GM21447 (cell line): ENCODE results near the gene PDE4B.

Source experiments
- ATAC-seq: cut with Tn5 transposase; IDR thresholded peaks from one replicate; pipeline ENCODE4 v1.9.1; 2021; ENCODE audit not compliant: unreplicated experiment

The PDE4B gene

DNA sequence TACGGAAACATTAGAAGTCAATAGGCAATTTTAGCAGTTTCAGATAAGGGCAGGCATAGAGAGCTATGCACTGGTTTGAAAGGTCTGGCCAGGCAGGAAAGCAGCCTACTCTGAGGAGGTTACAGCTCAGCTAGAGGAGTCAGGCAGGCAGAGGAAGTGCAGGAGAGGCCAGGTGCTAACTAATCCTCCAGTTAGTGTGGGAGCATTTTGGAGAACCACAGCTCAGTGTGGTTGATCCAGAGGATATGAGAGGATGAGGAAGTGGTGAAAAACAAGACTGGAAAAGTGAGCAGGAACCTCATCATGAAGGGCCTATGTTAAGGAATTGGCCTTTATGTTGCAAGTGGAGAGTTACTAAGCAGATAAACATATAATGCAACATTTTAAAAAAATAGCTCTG lies 458.9 kb downstream of the PDE4B start:
- ATAC-seq = peak; percentile 31

DNA sequence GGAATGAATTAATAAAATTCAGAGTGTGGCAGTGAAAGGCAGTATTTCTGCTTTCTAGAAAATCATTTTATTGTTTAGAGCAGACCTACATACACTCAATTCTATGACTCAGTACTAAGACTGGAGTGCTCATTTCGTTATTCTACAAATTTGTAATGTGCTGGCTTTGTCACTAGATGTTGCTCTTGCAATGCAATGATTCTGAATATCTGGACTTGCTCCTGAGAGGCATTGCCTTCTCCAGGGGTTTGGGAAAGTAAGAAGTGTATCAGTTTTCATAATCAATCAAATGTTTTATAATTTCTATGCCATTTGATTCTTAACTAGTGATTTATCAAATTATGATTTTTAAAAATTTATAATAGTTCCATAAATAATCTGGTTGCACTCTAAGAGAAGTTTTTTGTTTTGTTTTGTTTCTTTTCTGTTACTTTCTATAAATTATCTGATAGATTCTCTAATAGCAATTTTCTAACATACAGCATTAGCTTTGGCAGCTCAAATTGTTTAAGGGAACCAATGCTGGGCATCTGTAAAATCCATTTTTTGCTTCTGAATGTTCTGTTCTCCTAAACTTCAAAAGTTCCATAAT lies 460.7 kb downstream of the PDE4B start:
- ATAC-seq = peak; percentile 83

DNA sequence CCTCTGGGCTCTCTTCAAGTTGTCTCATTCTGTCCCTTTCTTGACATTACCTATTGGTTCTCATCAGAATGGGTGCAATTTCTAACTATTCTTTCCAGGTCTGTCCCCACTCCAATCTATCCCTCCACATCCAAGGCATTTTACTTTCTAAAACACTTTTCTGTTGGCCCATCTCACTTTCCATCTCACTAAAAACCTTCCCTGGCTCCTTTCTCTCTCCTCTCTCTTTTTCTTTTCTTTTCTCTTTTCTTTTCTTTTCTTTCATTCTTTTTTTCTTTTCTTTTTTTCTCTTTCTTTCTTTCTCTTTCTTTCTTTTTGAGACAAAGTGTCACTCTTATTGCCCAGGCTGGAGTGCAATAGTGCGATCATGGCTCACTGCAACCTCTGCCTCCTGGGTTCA lies 462.1 kb downstream of the PDE4B start:
- ATAC-seq = no peak

DNA sequence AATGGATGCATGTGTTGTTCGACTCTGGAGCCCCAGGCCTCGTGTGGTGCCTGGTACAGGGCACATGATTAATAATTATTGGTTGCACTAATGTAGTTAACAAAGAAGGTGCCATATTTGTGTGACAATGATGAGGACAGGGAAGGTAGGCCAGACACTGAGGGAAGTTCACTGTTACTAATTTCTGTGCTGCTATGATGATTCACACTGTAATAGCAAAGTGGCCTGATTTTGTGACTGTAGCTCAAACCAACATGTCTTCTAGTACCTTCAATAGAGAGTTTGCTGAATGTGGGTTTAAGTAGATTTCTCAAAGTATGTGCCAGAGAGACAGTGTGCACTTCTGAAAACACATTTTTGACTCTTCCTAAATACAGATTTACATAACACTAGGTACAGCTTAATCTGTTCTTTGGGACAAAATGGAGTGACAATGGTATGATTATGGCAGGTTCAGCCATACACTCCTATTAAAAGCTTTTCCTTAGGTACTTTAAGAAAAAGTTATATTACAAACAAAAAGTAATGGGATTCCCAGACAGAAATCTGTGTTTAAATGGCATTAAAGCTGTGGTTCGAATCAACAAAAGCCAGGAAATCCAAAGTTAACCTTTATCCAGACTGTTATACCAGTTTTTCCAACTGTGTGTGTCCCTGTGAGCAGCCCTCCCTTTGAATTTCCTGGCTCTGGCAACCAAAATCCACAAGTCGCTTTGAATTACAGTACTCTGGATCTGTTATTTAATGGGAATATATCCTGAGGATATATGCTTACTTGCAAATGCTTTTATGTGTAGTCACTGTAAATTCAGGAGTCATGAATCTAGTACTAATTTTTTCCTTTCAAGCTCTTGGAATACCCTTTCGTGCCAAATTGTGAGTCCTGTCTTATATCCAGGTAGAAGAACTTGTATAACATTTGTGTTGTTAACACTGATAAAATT lies 464.2 kb downstream of the PDE4B start:
- no peak for ATAC-seq

DNA sequence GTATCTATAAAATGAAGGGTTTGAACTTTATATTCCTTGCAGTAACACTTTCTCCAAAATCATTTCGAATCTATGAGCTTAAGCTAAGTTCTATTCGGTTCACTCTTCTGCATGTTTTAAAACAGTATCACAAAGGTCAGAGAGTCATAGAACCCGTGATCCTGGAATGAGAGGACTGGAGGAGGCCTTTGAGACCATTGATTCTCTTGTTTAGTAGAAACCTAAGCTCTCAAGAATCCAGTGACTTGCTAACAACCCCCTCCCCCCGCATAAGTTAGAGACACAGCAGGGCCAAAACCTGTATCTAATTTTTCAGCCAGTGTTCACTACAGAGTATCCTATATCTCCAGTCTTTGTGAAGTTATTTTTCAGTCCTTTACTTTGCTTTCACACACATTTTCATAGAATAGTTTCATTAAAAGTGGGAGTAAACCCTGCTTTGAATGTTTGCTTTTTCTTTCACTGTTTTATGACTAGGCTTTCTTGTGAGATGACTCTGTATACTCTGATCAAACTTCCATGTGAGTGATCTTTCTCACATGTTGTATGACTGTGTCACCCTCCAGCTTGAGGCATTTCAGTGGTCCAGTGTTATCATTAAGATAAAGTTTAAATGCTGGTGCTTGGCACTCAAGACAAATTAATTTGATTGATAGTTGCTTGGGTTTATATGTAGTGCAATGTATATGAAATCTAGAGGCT lies 465.9 kb downstream of the PDE4B start:
- ATAC-seq = no peak

DNA sequence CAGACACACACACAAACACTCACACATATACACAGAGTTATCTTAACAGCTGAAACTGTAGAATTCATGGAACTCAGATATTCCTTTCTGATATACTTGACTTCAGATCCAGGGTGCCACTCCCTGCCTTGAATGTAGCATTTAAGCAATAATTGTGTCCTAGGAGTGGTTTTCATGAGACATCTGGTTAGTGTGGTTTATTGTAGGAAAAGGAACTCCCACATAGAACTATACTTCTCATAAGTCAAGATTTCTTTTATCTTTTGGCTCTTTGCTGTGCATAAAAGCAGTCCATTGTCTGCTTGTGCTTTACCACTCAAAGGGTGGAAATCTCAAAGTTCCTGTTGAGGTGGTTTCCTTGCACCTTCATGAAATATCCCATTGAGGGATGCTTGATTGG lies 468.7 kb downstream of the PDE4B start:
- no peak for ATAC-seq

DNA sequence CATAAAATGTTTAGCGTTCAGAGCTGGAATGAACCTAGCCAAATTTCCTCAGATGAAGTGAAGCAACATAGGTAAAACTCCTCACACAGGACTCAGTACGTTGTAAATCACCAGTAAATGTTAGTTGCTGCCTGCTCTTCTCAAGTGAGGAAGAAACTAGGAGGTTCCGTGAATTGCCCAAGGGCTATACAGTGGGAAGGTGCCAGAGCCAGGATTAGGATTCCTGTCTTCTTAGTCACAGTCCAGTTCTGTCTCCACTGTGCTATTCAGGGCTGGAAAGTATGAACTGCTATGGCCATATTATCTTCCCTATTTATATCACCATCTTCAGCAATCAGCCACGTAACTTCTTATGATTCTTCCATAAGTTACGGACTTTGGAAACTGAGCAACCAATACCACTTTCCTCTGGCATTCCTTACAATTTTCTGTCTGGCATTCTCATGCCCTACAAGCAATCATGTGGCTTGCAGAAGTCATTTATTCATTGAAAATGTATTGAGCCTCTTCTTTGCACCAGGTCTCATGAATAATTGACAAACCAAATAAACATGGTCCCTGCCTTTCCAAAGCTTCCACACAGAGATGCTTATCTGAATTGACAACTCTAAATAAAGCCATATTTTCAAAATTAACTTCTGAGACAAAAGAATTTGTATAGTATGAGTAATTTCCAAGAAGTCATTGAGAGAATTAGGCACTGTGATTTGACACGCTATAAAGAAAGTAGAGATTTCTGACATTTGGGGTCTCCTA lies 469.7 kb downstream of the PDE4B start:
- no peak for ATAC-seq

DNA sequence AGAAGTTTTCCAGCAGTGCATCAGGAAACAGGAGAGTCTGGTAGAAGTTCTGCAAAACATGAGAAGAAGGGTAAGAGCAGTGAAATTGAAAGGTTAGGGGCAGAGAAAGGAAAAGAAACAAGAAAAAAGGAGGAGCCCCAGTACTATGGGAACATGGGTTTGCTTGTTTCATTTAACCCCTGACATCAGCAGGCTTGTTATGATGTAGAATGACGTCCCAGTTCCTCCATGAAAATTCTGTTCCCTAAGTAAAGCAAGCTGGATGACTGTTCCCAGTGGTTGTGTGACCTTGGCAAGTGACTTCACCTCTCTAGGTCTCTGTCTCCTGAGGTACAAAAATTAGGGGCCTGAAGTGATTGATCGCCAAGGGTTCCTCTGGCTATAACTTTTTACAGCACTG lies 472.6 kb downstream of the PDE4B start:
- ATAC-seq = no peak

DNA sequence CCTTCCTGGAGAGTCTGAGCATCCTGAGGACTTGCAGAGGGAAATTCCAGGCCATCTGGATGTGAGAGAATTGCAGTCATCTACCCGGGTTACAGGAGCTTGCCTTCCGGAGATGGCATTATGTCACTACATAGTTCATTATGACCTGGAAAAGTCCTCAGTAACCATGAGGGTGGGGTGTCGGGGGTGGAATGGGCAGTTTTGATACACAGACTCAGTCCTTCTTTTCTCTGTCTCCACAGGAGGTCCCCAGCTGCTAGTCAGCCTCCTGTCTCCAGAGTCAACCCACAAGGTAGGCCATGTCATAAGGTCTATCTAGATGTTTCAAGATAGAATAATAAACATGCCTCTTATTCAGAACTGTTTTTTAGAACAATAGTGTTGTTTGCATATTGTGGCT lies 473.1 kb downstream of the PDE4B start:
- no peak for ATAC-seq

DNA sequence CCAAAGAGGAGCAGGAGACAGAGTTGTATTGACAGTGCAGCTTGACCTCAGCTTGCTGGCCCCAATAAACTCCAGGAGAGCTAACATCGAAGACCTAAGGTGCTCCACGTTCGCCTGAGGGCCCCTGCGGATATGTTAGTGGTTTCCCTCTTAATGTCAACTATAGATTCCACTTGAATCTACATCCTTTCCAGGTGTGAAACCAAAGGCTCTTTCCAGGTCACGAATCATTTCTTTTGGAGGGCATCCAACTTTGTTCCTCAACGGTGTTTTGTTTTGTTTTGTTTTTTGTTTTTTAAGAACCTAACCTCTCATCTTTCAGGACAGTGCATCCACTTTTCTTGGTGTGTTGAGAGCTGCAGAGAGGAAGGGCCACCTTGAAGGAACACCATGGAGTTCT lies 473.7 kb downstream of the PDE4B start:
- no peak for ATAC-seq

DNA sequence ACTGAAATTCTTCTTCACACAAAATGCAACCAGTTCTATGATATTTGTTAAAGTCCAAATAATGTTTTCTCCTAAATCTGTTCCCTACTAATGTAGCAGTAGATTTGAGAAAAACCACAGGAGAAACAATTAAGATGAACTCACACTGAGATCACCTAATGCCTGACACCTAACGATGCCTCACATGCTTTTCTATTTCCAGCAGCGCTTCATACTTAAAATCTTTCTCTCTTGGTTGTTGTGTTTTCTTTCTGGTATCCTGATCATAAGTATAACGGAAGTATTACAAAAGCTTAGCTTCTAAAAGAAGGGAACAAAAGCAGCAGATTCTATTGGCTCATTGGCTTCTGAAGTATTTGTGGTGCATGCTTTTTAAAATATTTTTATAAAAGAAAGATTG lies 474.1 kb downstream of the PDE4B start:
- no peak for ATAC-seq

DNA sequence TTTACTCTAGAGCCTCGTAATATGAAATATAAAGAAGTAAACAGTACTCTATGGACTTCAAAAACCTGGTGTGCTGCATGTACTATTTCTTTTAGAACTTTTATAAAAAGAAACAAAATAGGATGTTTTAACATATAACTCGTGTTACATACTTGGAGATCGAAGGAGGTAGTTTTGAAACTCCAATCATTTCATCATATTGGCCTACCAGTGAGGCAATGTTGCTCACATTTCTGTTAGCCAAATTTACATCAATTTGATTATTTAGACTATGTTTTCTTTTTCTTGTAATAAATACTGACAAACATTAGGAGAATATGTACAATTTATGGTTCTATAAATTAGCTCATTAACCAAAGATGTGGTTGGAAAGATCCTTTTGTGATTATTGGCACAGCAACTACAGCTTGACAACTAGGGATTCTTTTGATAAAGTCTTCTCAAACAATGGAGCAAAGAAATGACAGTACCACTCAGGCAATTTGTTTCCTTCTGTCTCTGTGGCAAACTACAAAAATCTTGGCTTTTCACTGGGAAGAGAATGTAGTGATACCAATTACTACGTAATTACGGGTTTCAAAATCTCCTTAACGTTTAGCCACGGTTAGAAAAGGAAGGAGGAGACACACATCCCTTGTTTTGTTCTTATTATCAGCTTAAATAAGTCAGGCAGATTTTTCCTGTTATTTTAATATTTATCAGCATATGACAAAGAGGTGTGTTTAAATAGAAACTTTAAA lies 474.7 kb downstream of the PDE4B start:
- no peak for ATAC-seq

DNA sequence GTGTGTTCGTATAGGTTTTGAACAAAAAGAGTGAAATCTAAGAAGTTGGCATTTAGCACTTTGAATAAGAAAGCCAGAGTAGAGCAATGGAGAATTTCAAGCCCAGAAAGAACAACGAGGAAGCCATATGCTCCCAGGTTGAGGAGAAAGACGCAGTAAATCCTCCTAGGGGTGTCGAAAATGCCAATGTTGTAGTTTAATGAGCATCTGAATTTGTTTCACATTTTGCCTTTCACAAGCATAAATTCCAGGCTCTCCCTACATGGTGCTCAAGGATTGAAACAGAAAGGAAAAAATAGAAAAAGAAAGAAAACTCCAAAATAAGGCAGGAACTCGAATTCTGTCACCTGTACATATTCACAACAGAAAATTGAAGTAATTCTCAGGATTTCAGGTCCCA lies 476.5 kb downstream of the PDE4B start:
- no peak for ATAC-seq

DNA sequence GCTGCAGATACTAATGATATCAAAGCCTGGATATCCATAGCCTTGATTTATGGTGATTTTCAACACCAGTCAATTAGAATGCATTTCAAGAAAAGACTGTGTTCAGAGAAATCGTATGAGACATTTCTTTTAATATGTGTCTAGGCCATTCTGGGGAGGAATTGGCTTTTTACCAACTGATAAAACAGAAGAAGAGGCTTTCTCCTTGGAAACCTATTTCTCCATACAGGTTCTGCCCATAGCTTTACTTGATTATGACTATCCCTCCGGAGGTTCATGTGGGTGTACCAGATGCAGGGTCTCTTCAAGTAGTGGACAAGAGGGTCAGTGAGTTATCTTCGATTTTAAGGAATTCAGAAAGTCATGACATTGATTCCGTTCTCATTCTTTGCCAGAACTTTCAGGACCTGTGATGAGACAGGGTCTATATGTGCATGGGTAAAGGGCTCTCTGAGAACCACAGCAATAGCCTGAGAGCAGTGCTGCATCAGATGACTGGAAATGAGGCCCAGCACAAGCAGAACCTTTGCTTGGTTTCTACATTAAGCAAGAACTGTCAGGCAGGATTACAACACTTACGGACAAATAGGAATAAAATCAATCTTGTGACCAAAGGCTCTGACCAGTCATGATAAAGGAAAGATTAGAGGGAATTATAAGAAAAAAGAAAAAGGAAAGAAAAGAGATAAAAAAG lies 477.6 kb downstream of the PDE4B start:
- no peak for ATAC-seq

DNA sequence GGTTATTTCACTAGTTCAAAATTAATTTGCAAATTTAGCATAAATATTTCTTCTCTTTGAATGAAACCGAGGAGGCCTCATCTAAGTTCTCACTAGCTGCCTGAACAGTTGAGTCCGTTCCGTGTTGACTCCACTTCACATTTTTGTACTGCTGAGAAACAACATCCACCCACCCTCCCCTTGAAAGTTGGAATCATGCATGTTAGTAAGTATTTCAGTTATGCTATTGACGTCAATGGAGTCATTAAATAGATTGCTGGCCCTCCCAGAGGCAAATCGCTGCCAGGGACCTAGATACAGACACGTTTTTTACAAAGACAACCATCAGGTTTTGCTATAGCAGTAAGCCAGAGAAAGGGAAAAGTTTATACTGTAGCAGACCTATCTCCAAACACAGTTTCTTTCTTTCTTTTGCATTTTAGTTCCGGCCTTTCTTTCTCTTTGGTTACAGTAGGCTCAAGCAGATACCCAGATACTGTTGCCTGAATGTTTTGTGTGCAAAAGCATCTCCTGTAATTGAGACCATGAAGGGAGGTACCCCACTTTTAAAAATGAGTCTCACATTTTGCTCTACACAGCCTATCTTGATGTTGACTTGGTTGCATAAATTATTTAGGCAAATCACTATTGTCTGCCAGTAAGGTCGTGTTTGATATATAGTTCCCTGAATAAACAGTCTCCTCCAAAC lies 478.7 kb downstream of the PDE4B start:
- ATAC-seq = no peak

DNA sequence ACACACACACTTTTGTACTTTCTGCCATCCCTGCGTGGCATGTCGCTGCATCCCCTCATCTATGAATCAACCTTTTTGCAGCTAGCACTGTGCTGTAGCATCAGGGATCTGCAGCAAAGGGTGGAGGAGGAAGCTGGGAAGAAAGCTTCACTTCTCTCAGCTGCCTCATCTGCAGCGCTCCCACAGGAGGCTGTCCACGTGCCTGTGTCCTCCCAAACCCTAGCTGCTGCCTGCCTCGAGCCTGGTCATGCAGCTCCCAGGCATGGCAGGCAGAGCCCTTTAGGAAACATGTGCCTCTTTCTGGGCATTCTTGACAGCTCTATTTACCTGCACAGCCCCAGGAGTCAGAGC lies 479.2 kb downstream of the PDE4B start:
- no peak for ATAC-seq

DNA sequence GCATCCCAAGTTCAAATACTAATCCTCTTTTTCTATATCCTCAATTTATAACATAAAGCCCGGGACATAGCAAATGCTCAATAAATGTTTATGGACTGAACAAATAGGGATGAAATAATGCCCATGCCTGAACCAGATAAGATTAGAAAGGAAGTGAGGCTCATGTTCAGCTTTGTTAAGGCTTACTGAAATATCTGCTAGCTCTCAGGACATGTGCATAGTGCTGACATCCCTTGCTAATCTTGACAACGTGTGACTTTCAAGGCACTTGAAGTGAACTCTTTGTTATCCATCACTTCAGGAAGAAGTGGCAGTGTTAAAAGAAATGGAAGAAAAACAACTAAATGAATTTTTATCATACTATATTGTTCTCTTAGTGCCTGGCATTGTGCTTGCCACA lies 481.0 kb downstream of the PDE4B start:
- ATAC-seq = no peak

DNA sequence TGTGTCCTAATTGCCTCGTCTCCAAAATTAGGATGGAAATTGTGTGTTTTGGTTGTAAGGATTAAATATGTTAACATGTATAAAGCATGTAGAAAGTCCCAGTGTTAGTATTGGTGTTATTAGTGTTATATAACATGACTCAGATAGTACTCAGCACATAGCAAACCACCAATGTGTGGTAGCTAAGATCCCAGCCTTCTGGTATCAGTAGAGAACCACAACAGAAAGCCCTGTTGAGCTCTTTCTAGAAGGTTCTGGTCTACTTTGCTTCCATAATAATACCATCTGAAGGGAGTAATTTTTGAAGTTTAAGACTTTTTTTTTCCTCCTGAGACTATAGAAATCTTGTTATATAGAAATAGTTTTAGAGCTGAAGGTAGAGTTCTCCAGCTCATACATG lies 481.9 kb downstream of the PDE4B start:
- ATAC-seq = no peak

DNA sequence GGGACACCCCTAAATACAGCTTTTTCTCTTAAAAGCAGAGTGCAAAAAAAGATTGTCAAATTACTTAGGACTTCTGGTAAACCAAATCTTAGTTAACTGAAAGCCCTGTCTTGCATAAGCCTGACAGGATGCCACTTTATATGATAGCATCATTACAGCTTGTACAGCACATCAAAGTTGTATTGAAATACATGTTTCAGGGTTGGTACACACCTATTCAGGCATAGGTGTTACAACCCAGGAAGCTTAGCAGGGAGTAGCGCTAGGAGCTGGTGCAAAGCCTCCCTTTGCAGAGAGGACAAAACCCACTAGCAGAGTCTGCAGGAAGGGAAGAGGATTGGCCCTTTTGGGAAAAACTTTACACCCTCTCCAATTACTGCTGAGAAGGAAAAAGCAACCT lies 482.4 kb downstream of the PDE4B start:
- no peak for ATAC-seq
